ENCODE data around the gene SUSD3. TPM values are rescaled to one million over a fixed set of nuclear protein-coding genes. Genes with fewer than 3 reads are reported as not detected.

The SUSD3 gene
- total and polyA plus RNA-seq, 2 donors (not counting 3 experiments of a cell fraction or from before 2014, with no cell fraction given), result not detected

DNA sequence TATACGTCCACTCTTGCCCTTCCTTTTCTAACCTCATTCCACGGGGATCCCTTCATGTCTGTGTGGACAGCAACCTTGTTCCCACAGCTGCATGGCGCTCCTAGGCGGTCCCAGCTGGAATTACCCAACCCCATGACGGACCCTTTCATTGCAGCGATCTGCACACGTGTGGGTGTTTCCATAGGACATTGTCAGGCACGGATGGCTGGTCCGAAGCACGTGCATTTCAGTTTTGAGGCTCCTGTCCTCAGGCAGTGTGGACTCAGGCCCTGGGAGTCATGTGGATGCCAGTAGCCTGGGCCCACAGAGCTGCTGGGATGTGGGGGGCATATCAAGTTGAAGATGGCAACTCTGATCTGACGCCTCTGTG lies 52.5 kb downstream of the SUSD3 start:
- H3K4me1 ChIP-seq (ENCODE audit: control insufficient read depth, extremely low read depth, insufficient read depth, low read length), result no peaks in the 10 kb centered on the region
- TF ChIP-seq POLR2AphosphoS5 (IDR thresholded peaks at IDR 0.05; ENCODE audit: insufficient read depth, low read depth, low read length) (no peak), POLR2A (IDR thresholded peaks at IDR 0.05; ENCODE audit: low read depth, low read length) (no peak), FOS (IDR thresholded peaks at IDR 0.05; ENCODE audit: borderline replicate concordance, insufficient read depth, low read length) (no peak), JUN (IDR thresholded peaks at IDR 0.05; ENCODE audit: borderline replicate concordance, insufficient read depth, insufficient read length, low read depth) (no peak), EZH2 (IDR thresholded peaks at IDR 0.05; ENCODE audit: borderline replicate concordance, low read depth, low read length, severe bottlenecking) (no peak), MYC (IDR thresholded peaks at IDR 0.05; ENCODE audit: low read depth, low read length) (no peak), GATA2 (IDR thresholded peaks at IDR 0.05; ENCODE audit: insufficient read depth, insufficient read length, low read depth, low read length) (no peak)
- TF ChIP-seq, protein P1, sequence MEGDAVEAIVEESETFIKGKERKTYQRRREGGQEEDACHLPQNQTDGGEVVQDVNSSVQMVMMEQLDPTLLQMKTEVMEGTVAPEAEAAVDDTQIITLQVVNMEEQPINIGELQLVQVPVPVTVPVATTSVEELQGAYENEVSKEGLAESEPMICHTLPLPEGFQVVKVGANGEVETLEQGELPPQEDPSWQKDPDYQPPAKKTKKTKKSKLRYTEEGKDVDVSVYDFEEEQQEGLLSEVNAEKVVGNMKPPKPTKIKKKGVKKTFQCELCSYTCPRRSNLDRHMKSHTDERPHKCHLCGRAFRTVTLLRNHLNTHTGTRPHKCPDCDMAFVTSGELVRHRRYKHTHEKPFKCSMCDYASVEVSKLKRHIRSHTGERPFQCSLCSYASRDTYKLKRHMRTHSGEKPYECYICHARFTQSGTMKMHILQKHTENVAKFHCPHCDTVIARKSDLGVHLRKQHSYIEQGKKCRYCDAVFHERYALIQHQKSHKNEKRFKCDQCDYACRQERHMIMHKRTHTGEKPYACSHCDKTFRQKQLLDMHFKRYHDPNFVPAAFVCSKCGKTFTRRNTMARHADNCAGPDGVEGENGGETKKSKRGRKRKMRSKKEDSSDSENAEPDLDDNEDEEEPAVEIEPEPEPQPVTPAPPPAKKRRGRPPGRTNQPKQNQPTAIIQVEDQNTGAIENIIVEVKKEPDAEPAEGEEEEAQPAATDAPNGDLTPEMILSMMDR (IDR thresholded peaks at IDR 0.05; ENCODE audit: extremely low read depth in 1 of 2, insufficient read depth in 1 of 2, low read depth in 1 of 2, low read length in 2 of 2), result no peak
- TF ChIP-seq, protein P2, sequence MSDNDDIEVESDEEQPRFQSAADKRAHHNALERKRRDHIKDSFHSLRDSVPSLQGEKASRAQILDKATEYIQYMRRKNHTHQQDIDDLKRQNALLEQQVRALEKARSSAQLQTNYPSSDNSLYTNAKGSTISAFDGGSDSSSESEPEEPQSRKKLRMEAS (IDR thresholded peaks at IDR 0.05; ENCODE audit: insufficient read depth, insufficient read length), result no peak
- ChIA-PET POLR2A (no interaction called here), CTCF (no interaction called here)
- no peak overlapping the region for H3K9ac ChIP-seq (replicated peaks; ENCODE audit: extremely low read depth, insufficient read depth, low read length)
- H3K9me3 ChIP-seq (replicated peaks; ENCODE audit: control insufficient read depth, insufficient read depth, low read length), result no peaks in the 10 kb centered on the region
- H2AFZ ChIP-seq (ENCODE audit: low read depth, low read length), result no peak overlapping the region
- no peak overlapping the region for H3K4me2 ChIP-seq (ENCODE audit: insufficient read depth, low read length)
- H3K36me3 ChIP-seq (ENCODE audit: control insufficient read depth in 2 of 2, extremely low read depth in 1 of 2, insufficient read depth in 2 of 2, low read length in 2 of 2), result peaks cover 8 to 29% of the 10 kb centered on the region in 2 experiments
- H3K27me3 ChIP-seq (ENCODE audit: control insufficient read depth in 2 of 2, insufficient read depth in 2 of 2, low read length in 2 of 2), result no peaks in the 10 kb centered on the region
- H4K20me1 ChIP-seq (replicated peaks; ENCODE audit: control insufficient read depth, extremely low read depth, insufficient read depth, low read length), result peaks cover 2% of the 10 kb centered on the region
- dilution Hi-C loops (cut with MboI; ENCODE audit: extremely low pct_ligation_motif_present, low sequenced_read_pairs) (no loop called here), intact Hi-C loops (cut with micrococcal nuclease) (no loop called here)
- no peak overlapping the region for H3K4me3 ChIP-seq (replicated peaks in 1 of 3; ENCODE audit: insufficient read depth in 1 of 3, low read depth in 1 of 3, low read length in 3 of 3)
- FAIRE-seq (no peak), DNase-seq (ENCODE audit: low read depth, low spot score) (no peak)
- BruUV-seq (replicated peaks), result no TSS peak
- peaks cover 23% of the 10 kb centered on the region for H3K79me2 ChIP-seq (ENCODE audit: control insufficient read depth, insufficient read depth, low read length)
- no peak overlapping the region for H3K27ac ChIP-seq (ENCODE audit: insufficient read depth, low read depth, low read length)
- H3K9me1 ChIP-seq (replicated peaks; ENCODE audit: control insufficient read depth, extremely low read depth, insufficient read depth, low read length), result no peaks in the 10 kb centered on the region

Measured in endothelial cell of umbilical vein (primary cell).